ENCODE data around the gene GREM1. TPM values are rescaled to one million over a fixed set of nuclear protein-coding genes. Genes with fewer than 3 reads are reported as not detected.

Gene GREM1
- total and polyA plus RNA-seq, 2 experiments from 2014 or later: 0.27 to 1.0 TPM

GRCh38 chr15:32733281-32733680 is 15.5 kb downstream of the GREM1 start (continued):
- TF ChIP-seq ZNF331 (CRISPR knock-in tag; IDR thresholded peaks at IDR 0.05; ENCODE audit: low read depth): no peak

- Histone ChIP-seq H3K4me2 (no peak overlapping the region), H3K4me1 (ENCODE audit: insufficient read depth) (peaks cover 3% of the 10 kb centered on the region; the same call in 1 of the 2 replicates), H3K36me3 (ENCODE audit: insufficient read depth) (no peaks in the 10 kb centered on the region), H3F3A (replicated peaks; ENCODE audit: low read depth) (no peaks in the 10 kb centered on the region), H3K4me3 (no peak overlapping the region), H3K9me2 (ENCODE audit: insufficient read depth) (no peaks in the 10 kb centered on the region), H3K79me2 (replicated peaks; ENCODE audit: insufficient read depth) (no peaks in the 10 kb centered on the region), H2AFZ (peak overlapping the region; percentile 68; the same call in 1 of the 2 replicates), H4K20me1 (replicated peaks; ENCODE audit: insufficient read depth) (no peaks in the 10 kb centered on the region), H3K27me3 (ENCODE audit: insufficient read depth) (no peaks in the 10 kb centered on the region), H3K27ac (ENCODE audit: low read depth) (no peak overlapping the region)
- H3K4me3 Mint-ChIP-seq: no peak overlapping the region
- TF ChIP-seq, protein P1, sequence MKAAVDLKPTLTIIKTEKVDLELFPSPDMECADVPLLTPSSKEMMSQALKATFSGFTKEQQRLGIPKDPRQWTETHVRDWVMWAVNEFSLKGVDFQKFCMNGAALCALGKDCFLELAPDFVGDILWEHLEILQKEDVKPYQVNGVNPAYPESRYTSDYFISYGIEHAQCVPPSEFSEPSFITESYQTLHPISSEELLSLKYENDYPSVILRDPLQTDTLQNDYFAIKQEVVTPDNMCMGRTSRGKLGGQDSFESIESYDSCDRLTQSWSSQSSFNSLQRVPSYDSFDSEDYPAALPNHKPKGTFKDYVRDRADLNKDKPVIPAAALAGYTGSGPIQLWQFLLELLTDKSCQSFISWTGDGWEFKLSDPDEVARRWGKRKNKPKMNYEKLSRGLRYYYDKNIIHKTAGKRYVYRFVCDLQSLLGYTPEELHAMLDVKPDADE (IDR thresholded peaks at IDR 0.05): no peak
- no peak for TF ChIP-seq CTCF (conservative IDR thresholded peaks at IDR 0.05; ENCODE audit: low read depth in 2 of 2)
- TF ChIP-seq ZNF331 (CRISPR knock-in tag; IDR thresholded peaks at IDR 0.05; ENCODE audit: low read depth): no peak
- TF ChIP-seq EZH2phosphoT487 (IDR thresholded peaks at IDR 0.05; ENCODE audit: unreplicated experiment): no peak
- TF ChIP-seq CREB1 (CRISPR knock-in tag; IDR thresholded peaks at IDR 0.05; ENCODE audit: low read depth): no peak
- TF ChIP-seq, protein P2, sequence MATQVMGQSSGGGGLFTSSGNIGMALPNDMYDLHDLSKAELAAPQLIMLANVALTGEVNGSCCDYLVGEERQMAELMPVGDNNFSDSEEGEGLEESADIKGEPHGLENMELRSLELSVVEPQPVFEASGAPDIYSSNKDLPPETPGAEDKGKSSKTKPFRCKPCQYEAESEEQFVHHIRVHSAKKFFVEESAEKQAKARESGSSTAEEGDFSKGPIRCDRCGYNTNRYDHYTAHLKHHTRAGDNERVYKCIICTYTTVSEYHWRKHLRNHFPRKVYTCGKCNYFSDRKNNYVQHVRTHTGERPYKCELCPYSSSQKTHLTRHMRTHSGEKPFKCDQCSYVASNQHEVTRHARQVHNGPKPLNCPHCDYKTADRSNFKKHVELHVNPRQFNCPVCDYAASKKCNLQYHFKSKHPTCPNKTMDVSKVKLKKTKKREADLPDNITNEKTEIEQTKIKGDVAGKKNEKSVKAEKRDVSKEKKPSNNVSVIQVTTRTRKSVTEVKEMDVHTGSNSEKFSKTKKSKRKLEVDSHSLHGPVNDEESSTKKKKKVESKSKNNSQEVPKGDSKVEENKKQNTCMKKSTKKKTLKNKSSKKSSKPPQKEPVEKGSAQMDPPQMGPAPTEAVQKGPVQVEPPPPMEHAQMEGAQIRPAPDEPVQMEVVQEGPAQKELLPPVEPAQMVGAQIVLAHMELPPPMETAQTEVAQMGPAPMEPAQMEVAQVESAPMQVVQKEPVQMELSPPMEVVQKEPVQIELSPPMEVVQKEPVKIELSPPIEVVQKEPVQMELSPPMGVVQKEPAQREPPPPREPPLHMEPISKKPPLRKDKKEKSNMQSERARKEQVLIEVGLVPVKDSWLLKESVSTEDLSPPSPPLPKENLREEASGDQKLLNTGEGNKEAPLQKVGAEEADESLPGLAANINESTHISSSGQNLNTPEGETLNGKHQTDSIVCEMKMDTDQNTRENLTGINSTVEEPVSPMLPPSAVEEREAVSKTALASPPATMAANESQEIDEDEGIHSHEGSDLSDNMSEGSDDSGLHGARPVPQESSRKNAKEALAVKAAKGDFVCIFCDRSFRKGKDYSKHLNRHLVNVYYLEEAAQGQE (IDR thresholded peaks at IDR 0.05; ENCODE audit: unreplicated experiment): no peak
- TF ChIP-seq POLR2AphosphoS5 (IDR thresholded peaks at IDR 0.05; ENCODE audit: low read depth): no peak
- TF ChIP-seq EZH2 (IDR thresholded peaks at IDR 0.05; ENCODE audit: low read depth, unreplicated experiment): no peak
- TF ChIP-seq ZNF114 (CRISPR knock-in tag; IDR thresholded peaks at IDR 0.05): no peak
- no peak for TF ChIP-seq JUNB (IDR thresholded peaks at IDR 0.05; ENCODE audit: unreplicated experiment)
- TF ChIP-seq, protein P3, sequence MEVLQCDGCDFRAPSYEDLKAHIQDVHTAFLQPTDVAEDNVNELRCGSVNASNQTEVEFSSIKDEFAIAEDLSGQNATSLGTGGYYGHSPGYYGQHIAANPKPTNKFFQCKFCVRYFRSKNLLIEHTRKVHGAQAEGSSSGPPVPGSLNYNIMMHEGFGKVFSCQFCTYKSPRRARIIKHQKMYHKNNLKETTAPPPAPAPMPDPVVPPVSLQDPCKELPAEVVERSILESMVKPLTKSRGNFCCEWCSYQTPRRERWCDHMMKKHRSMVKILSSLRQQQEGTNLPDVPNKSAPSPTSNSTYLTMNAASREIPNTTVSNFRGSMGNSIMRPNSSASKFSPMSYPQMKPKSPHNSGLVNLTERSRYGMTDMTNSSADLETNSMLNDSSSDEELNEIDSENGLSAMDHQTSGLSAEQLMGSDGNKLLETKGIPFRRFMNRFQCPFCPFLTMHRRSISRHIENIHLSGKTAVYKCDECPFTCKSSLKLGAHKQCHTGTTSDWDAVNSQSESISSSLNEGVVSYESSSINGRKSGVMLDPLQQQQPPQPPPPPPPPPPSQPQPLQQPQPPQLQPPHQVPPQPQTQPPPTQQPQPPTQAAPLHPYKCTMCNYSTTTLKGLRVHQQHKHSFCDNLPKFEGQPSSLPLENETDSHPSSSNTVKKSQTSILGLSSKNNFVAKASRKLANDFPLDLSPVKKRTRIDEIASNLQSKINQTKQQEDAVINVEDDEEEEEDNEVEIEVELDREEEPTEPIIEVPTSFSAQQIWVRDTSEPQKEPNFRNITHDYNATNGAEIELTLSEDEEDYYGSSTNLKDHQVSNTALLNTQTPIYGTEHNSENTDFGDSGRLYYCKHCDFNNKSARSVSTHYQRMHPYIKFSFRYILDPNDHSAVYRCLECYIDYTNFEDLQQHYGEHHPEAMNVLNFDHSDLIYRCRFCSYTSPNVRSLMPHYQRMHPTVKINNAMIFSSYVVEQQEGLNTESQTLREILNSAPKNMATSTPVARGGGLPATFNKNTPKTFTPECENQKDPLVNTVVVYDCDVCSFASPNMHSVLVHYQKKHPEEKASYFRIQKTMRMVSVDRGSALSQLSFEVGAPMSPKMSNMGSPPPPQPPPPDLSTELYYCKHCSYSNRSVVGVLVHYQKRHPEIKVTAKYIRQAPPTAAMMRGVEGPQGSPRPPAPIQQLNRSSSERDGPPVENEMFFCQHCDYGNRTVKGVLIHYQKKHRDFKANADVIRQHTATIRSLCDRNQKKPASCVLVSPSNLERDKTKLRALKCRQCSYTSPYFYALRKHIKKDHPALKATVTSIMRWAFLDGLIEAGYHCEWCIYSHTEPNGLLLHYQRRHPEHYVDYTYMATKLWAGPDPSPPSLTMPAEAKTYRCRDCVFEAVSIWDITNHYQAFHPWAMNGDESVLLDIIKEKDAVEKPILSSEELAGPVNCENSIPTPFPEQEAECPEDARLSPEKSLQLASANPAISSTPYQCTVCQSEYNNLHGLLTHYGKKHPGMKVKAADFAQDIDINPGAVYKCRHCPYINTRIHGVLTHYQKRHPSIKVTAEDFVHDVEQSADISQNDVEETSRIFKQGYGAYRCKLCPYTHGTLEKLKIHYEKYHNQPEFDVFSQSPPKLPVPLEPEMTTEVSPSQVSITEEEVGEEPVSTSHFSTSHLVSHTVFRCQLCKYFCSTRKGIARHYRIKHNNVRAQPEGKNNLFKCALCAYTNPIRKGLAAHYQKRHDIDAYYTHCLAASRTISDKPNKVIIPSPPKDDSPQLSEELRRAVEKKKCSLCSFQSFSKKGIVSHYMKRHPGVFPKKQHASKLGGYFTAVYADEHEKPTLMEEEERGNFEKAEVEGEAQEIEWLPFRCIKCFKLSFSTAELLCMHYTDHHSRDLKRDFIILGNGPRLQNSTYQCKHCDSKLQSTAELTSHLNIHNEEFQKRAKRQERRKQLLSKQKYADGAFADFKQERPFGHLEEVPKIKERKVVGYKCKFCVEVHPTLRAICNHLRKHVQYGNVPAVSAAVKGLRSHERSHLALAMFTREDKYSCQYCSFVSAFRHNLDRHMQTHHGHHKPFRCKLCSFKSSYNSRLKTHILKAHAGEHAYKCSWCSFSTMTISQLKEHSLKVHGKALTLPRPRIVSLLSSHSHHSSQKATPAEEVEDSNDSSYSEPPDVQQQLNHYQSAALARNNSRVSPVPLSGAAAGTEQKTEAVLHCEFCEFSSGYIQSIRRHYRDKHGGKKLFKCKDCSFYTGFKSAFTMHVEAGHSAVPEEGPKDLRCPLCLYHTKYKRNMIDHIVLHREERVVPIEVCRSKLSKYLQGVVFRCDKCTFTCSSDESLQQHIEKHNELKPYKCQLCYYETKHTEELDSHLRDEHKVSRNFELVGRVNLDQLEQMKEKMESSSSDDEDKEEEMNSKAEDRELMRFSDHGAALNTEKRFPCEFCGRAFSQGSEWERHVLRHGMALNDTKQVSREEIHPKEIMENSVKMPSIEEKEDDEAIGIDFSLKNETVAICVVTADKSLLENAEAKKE (CRISPR knock-in tag; IDR thresholded peaks at IDR 0.05): no peak
- peaks cover 3% of the 10 kb centered on the region; the same call in 1 of the 3 replicates for H3K36me3 Mint-ChIP-seq (ENCODE audit: low read depth)
- no peak for DNase-seq (ENCODE audit: low spot score)
- no peak overlapping the region for H3K27ac Mint-ChIP-seq
- ATAC-seq: no peak
- peaks cover 1% of the 10 kb centered on the region for H3K27me3 Mint-ChIP-seq (ENCODE audit: insufficient read depth, low read depth, poor library complexity)
- H3K4me1 Mint-ChIP-seq: peaks cover 8% of the 10 kb centered on the region; the same call in 2 of the 3 replicates
- peaks cover 2% of the 10 kb centered on the region; the same call in 1 of the 3 replicates for H3K9me3 Mint-ChIP-seq
These were observed 18.3 kb downstream of the GREM1 start for GRCh38 chr15:32735989-32736700.

Measured in GM23338 (cell line).